Measurements from ENCODE around the gene GNG12.

DNA sequence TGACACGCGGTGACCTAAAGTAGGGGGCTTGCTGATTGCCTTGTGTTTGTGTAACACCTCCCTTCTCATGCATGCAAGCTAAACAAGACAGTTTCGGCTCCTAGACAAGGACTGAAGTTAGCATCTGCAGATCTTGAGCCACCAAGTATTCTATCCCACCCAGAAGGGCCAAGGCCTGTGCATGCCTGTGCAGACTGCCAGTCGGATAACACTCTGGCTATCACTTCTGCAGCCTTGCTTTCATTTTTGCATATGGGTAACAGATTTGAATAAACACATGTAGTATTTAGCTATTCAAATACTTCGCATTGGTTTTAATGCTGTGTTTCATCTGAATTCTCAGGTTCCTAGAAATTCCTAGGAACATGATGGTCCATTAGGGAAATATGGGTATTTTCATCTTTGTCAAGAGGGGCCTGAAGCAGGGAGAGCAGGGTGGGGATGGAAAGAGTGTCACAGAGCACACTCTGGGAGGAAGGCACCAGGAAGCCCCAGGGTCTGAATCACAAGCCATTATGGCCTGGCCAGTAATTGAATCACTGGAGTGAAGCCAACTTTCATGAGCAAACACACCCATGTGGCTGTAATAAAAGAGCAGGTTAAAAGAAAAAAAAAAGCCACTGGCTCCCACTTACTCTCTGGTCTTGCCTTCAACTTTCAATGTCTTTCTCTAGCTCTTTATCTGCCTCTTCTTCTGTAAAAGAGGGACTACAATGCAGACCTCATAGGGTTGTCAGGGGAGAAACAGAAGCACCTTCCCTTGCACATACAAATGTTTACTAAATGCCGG is 120.0 kb downstream of the GNG12 start:
- TF ChIP-seq POLR2A (IDR thresholded peaks at IDR 0.05), result no peak
- TF ChIP-seq, protein P1, sequence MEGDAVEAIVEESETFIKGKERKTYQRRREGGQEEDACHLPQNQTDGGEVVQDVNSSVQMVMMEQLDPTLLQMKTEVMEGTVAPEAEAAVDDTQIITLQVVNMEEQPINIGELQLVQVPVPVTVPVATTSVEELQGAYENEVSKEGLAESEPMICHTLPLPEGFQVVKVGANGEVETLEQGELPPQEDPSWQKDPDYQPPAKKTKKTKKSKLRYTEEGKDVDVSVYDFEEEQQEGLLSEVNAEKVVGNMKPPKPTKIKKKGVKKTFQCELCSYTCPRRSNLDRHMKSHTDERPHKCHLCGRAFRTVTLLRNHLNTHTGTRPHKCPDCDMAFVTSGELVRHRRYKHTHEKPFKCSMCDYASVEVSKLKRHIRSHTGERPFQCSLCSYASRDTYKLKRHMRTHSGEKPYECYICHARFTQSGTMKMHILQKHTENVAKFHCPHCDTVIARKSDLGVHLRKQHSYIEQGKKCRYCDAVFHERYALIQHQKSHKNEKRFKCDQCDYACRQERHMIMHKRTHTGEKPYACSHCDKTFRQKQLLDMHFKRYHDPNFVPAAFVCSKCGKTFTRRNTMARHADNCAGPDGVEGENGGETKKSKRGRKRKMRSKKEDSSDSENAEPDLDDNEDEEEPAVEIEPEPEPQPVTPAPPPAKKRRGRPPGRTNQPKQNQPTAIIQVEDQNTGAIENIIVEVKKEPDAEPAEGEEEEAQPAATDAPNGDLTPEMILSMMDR (IDR thresholded peaks at IDR 0.05), result no peak

All from adrenal gland (tissue), 5 donors.